ENCODE measurements around the gene ATG7. TPM values are rescaled to one million over a fixed set of nuclear protein-coding genes. Genes with fewer than 3 reads are reported as not detected.

The ATG7 gene
- total RNA-seq, 3 donors from 2014 or later (not counting 1 experiment from before 2014, with no cell fraction given) = 55.3 to 72.9 (median 68.6) TPM

DNA sequence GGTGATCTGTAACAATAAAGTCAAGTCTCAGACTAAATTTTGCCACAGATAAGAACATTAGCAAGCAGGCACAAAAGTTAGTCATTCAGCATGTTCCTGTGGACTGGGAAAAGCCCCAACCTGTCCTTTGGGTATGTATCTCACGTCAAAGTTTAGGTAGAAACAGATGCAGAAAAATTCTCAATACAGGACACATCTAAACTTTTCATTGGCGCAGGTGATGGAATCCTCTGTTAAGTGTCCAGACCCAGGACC is 120.6 kb downstream of the ATG7 start:
- H3K4me3 ChIP-seq (ENCODE audit: low read length) = no peak overlapping the region
- H3K27me3 ChIP-seq (ENCODE audit: control insufficient read depth, insufficient read depth, low read length) = no peaks in the 10 kb centered on the region
- no peaks in the 10 kb centered on the region for H3K9me3 ChIP-seq (ENCODE audit: control insufficient read depth, insufficient read depth, low read length)
- no peak for ATAC-seq
- 98% methylated on average over 2 of the region's 2 CpGs for WGBS (ENCODE audit: insufficient coverage)
- intact Hi-C loops (cut with micrococcal nuclease) = no loop called here
- H3K4me1 Mint-ChIP-seq = peaks cover 20 to 28% of the 10 kb centered on the region in 2 donors
- no peaks in the 10 kb centered on the region for H3K36me3 Mint-ChIP-seq
- H3K27ac Mint-ChIP-seq = no peak overlapping the region
- H3K4me3 Mint-ChIP-seq = no peak overlapping the region
- H3K27me3 Mint-ChIP-seq (ENCODE audit: low read depth in 2 of 2) = no peaks in the 10 kb centered on the region
- peaks cover 3% of the 10 kb centered on the region for H3K36me3 ChIP-seq (ENCODE audit: control insufficient read depth, insufficient read depth, low read length)
- H3K9me3 Mint-ChIP-seq = no peaks in the 10 kb centered on the region
- TF ChIP-seq, protein P1, sequence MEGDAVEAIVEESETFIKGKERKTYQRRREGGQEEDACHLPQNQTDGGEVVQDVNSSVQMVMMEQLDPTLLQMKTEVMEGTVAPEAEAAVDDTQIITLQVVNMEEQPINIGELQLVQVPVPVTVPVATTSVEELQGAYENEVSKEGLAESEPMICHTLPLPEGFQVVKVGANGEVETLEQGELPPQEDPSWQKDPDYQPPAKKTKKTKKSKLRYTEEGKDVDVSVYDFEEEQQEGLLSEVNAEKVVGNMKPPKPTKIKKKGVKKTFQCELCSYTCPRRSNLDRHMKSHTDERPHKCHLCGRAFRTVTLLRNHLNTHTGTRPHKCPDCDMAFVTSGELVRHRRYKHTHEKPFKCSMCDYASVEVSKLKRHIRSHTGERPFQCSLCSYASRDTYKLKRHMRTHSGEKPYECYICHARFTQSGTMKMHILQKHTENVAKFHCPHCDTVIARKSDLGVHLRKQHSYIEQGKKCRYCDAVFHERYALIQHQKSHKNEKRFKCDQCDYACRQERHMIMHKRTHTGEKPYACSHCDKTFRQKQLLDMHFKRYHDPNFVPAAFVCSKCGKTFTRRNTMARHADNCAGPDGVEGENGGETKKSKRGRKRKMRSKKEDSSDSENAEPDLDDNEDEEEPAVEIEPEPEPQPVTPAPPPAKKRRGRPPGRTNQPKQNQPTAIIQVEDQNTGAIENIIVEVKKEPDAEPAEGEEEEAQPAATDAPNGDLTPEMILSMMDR (IDR thresholded peaks at IDR 0.05) = no peak
- no peak overlapping the region for H3K27ac ChIP-seq (ENCODE audit: low read length)
- no peaks in the 10 kb centered on the region for H3K4me1 ChIP-seq (ENCODE audit: control insufficient read depth, insufficient read depth, low read length)
- no peak for DNase-seq

- 100% methylated on average over 3 of the region's 3 CpGs for WGBS (ENCODE audit: insufficient coverage)
- no peak overlapping the region for H3K4me3 Mint-ChIP-seq
- Histone ChIP-seq H3K4me3 (ENCODE audit: low read length) (no peak overlapping the region), H3K4me1 (ENCODE audit: control insufficient read depth, insufficient read depth, low read length) (no peaks in the 10 kb centered on the region), H3K36me3 (ENCODE audit: control insufficient read depth, insufficient read depth, low read length) (peaks cover 3% of the 10 kb centered on the region), H3K27me3 (ENCODE audit: control insufficient read depth, insufficient read depth, low read length) (no peaks in the 10 kb centered on the region), H3K9me3 (ENCODE audit: control insufficient read depth, insufficient read depth, low read length) (no peaks in the 10 kb centered on the region), H3K27ac (ENCODE audit: low read length) (no peak overlapping the region)
- H3K27me3 Mint-ChIP-seq (ENCODE audit: low read depth in 2 of 2) = no peaks in the 10 kb centered on the region
- TF ChIP-seq, protein P1 (IDR thresholded peaks at IDR 0.05) = no peak
- DNase-seq (no peak), ATAC-seq (no peak)
- intact Hi-C loops (cut with micrococcal nuclease) = no loop called here
- H3K27ac Mint-ChIP-seq = no peak overlapping the region
- no peaks in the 10 kb centered on the region for H3K9me3 Mint-ChIP-seq
- peaks cover 20 to 28% of the 10 kb centered on the region in 2 donors for H3K4me1 Mint-ChIP-seq
- H3K36me3 Mint-ChIP-seq = no peaks in the 10 kb centered on the region
Observed at GRCh38 chr3:11393401-11393800, 121.2 kb downstream of the ATG7 start.

DNA sequence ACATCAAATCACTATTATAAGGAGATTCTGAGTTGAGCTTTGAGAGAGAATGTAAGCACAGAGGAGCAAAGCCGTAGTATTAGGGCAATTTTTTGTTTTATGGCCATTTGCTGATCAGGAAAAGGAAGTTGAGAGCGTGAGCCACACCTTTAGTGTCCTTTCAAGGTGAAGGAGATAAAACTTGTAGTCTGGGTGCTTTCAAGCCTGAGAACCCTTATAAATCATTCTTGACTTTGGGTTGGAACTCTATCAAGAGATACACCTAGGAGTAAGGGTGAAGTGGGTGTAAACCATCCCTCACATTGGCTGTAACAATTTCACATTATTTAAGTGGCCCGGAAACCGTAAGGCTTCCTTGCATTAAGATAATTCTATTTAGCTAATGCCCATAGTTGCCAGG is 122.2 kb downstream of the ATG7 start:
- ATAC-seq (no peak), DNase-seq (no peak)
- peaks cover 3% of the 10 kb centered on the region for H3K36me3 ChIP-seq (ENCODE audit: control insufficient read depth, insufficient read depth, low read length)
- Mint-ChIP-seq H3K27me3 (ENCODE audit: low read depth in 2 of 2) (no peaks in the 10 kb centered on the region), H3K27ac (no peak overlapping the region), H3K9me3 (no peaks in the 10 kb centered on the region), H3K36me3 (no peaks in the 10 kb centered on the region), H3K4me1 (peaks cover 20 to 28% of the 10 kb centered on the region in 2 donors), H3K4me3 (no peak overlapping the region)
- TF ChIP-seq, protein P1 (IDR thresholded peaks at IDR 0.05) = no peak
- no peaks in the 10 kb centered on the region for H3K27me3 ChIP-seq (ENCODE audit: control insufficient read depth, insufficient read depth, low read length)
- intact Hi-C loops (cut with micrococcal nuclease) = no loop called here
- no peak overlapping the region for H3K27ac ChIP-seq (ENCODE audit: low read length)
- H3K4me1 ChIP-seq (ENCODE audit: control insufficient read depth, insufficient read depth, low read length) = no peaks in the 10 kb centered on the region
- H3K9me3 ChIP-seq (ENCODE audit: control insufficient read depth, insufficient read depth, low read length) = no peaks in the 10 kb centered on the region
- 74% methylated on average over 2 of the region's 4 CpGs for WGBS (ENCODE audit: insufficient coverage)
- H3K4me3 ChIP-seq (ENCODE audit: low read length) = no peak overlapping the region

- TF ChIP-seq, protein P1 (IDR thresholded peaks at IDR 0.05) = no peak
- WGBS (ENCODE audit: insufficient coverage) = 98% methylated on average over 4 of the region's 4 CpGs
Observed at GRCh38 chr3:11400213-11400612, 128.0 kb downstream of the ATG7 start.

More at GRCh38 chr3:11400213-11400612, 128.0 kb downstream of the ATG7 start:
- Histone ChIP-seq H3K27me3 (ENCODE audit: control insufficient read depth, insufficient read depth, low read length) (no peaks in the 10 kb centered on the region), H3K4me1 (ENCODE audit: control insufficient read depth, insufficient read depth, low read length) (no peaks in the 10 kb centered on the region), H3K4me3 (ENCODE audit: low read length) (no peak overlapping the region), H3K9me3 (ENCODE audit: control insufficient read depth, insufficient read depth, low read length) (no peaks in the 10 kb centered on the region), H3K27ac (ENCODE audit: low read length) (no peak overlapping the region), H3K36me3 (ENCODE audit: control insufficient read depth, insufficient read depth, low read length) (no peaks in the 10 kb centered on the region)
- H3K9me3 Mint-ChIP-seq = peaks cover 0 to 3% of the 10 kb centered on the region in 2 donors
- intact Hi-C loops (cut with micrococcal nuclease) = no loop called here
- H3K4me1 Mint-ChIP-seq = peaks cover 8 to 10% of the 10 kb centered on the region in 2 donors
- ATAC-seq (no peak), DNase-seq (no peak)
- no peak overlapping the region for H3K4me3 Mint-ChIP-seq
- H3K36me3 Mint-ChIP-seq = no peaks in the 10 kb centered on the region
- H3K27me3 Mint-ChIP-seq (ENCODE audit: low read depth in 2 of 2) = no peaks in the 10 kb centered on the region
- no peak overlapping the region for H3K27ac Mint-ChIP-seq

Measured in natural killer cell (primary cell).